HUES6 (cell line): ENCODE results near the gene SREBF2.

ENCODE experiments used
- H3K27ac ChIP-seq: 2 replicates; pipeline ENCODE4 v1.7.0; 2013; ENCODE audit warnings: low read depth, mild to moderate bottlenecking, low read length, inconsistent platforms
- H3K27me3 ChIP-seq: 2 replicates; pipeline ENCODE4 v1.6.1; 2013; ENCODE audit warnings: low read length; ENCODE audit not compliant: control insufficient read depth, insufficient read depth
- H3K36me3 ChIP-seq: 2 replicates; pipeline ENCODE4 v1.6.1; 2013; ENCODE audit warnings: low read length; ENCODE audit not compliant: control insufficient read depth, insufficient read depth
- H3K4me1 ChIP-seq: 2 replicates; pipeline ENCODE4 v1.6.1; 2013; ENCODE audit warnings: low read length; ENCODE audit not compliant: control insufficient read depth, insufficient read depth
- H3K4me3 ChIP-seq: 2 replicates; pipeline ENCODE4 v1.5.1; 2013; ENCODE audit warnings: low read depth, low read length
- H3K9ac ChIP-seq: one replicate; pipeline ENCODE4 v1.6.1; 2013; ENCODE audit warnings: mild to moderate bottlenecking, low read length
- H3K9me3 ChIP-seq: 2 replicates; pipeline ENCODE4 v1.6.1; 2013; ENCODE audit warnings: low read depth, low read length; ENCODE audit not compliant: control insufficient read depth, insufficient read depth

The SREBF2 gene

DNA sequence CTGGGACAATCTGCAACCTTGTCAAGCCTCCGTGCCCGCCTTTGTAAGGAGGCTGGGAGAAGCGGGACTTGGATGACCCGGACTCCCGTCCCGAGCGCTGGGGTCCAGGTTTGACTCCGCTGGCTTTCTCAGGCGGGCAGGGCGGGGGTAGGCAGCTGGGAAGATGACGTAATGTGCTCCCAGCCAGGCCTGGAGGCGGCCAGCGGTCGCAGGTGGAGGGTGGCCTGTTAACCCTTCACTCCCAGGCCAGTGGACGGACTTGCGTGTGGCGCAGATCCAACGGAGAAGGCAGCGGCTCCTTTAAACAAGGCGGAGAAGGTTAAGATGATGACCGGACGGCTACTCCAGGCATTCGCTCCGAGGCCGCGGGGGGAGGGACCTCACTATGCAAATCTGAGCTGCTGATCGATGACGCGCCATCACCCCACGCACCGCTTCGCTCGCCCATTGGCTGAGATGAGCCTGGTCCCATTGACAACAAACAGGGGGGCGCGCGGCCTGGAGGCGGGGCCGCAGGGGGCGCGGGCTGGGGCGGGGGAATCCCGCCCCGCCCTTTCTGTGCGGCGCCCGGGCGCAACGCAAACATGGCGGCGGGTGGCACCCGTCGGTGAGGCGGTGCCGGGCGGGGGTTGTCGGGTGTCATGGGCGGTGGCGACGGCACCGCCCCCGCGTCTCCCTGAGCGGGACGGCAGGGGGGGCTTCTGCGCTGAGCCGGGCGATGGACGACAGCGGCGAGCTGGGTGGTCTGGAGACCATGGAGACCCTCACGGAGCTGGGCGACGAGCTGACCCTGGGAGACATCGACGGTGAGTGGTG lies at the start of gene SREBF2:
Gene SREBF2 (plus strand): TSS at position 553 of the 816 bp plus-strand sequence. CDS start 166 bp downstream, at position 719.
- H3K27me3 ChIP-seq: no peaks in the 10 kb centered on the region
- H3K36me3 ChIP-seq: peaks cover 21% of the 10 kb centered on the region
- H3K4me1 ChIP-seq: peaks cover 19% of the 10 kb centered on the region
- peak within 1 kb of the TSS; percentile 92 for H3K9ac ChIP-seq
- no peaks in the 10 kb centered on the region for H3K9me3 ChIP-seq
- peak within 1 kb of the TSS; percentile 83 for H3K4me3 ChIP-seq
- peak within 1 kb of the TSS; percentile 86 for H3K27ac ChIP-seq

DNA sequence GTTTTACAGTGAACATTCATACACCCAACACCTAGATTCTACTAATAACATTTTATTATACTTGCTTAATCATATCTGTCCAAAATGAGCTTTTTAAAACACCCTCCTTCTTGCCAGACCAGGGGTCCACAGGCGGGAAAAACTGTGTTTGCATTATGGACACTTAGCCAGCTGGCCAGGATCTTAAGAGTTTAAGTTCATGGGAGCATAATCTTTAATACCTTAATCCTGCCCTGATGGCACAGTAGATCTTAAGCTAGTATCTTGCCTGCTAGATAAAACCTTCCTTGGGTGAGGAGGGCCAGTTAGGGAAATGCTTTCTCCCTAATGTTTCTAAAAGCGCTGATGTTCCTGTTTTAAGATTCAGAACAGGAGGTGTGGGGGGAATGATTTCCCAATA lies 45.6 kb upstream of the SREBF2 start:
- Histone ChIP-seq H3K4me1 (no peaks in the 10 kb centered on the region), H3K9me3 (no peaks in the 10 kb centered on the region), H3K27ac (no peak overlapping the region), H3K4me3 (no peak overlapping the region), H3K27me3 (no peaks in the 10 kb centered on the region), H3K36me3 (no peaks in the 10 kb centered on the region), H3K9ac (no peak overlapping the region)

DNA sequence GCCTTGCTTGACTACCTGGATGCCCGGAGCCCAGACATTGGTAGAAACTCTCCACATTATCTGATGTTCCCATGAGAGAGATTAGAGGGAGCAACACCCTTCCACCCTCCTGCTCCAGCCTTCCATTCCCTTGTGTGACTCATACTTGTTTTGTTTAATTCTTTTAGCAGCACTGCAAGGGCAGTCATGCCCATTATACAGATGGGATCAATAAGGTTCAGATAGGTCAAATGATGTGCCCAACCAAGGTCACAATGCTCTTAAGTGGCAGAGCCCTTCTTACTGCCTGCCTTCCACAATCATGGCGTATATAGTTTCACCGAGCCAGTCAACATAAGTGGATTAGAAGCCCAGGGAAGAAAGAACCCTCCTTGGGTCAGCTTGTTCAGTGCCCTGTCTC lies 39.0 kb upstream of the SREBF2 start:
- Histone ChIP-seq H3K4me3 (no peak overlapping the region), H3K27me3 (no peaks in the 10 kb centered on the region; the same call in 1 of the 2 replicates), H3K4me1 (no peaks in the 10 kb centered on the region), H3K9me3 (no peaks in the 10 kb centered on the region), H3K9ac (no peak overlapping the region), H3K36me3 (no peaks in the 10 kb centered on the region), H3K27ac (no peak overlapping the region)

DNA sequence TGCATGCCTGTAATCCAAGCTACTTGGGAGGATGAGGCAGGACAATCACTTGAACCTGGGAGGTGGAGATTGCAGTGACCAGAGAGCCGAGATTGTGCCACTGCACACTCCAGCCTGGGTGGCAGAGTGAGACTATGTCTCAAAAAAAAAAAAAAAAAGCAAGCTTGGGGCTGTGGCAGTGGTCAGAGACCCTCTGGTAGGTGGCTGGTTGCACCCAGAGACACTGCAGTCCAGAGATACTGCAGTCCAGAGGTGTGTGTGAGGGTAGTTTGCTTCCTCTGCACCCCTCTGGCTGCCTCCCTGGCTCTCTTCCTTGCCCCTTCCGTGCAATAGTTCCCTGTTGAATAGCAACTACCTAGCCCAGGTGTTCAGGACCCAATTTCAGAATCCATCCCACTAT lies 34.2 kb upstream of the SREBF2 start:
- Histone ChIP-seq H3K27ac (no peak overlapping the region), H3K4me1 (peaks cover 20% of the 10 kb centered on the region), H3K36me3 (no peaks in the 10 kb centered on the region), H3K9ac (no peak overlapping the region), H3K27me3 (no peaks in the 10 kb centered on the region; the same call in 1 of the 2 replicates), H3K4me3 (no peak overlapping the region), H3K9me3 (no peaks in the 10 kb centered on the region)

DNA sequence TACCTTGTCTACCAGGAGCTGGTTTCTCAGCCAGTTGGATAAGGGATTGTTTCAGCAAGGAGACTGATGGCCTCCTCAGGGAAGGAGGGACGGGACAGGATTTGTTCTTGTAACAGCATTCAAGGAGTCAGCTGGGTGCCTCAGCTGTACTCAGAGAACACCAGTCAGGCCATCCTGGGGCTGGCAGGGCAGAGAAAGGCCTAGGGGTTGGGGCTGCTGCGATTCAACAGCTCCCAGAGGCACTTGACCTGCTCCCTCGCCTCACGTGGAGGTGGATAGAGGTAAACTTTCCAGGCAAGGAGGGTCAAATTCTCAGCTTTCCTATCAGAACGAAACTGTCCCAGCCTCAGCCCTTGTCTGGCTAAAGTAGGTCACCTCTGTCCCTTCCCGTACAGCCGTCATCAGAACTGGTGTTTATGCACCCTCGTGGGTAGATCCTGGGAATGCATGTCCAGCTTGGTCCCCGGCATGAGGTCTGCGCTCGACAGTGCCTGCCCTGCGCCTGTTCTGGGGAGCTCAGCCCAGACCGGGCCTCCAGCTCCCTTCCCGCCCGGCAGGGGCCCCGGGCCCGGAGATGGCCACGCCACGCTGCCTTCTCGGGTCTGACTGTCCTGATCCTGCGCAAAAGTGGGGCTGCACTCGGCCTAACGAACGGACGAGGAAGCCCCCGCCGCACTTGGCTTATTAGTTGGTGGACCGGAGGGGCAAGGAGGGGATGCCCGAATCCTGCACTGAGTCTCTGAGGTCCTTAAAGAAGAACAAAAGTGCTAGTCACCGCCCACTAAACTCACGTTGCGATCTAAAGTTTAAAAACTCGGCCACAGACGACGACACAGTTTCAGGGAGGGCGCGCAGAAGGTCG lies 33.2 kb upstream of the SREBF2 start:
- Histone ChIP-seq H3K27me3 (no peaks in the 10 kb centered on the region), H3K36me3 (no peaks in the 10 kb centered on the region), H3K4me1 (peaks cover 20% of the 10 kb centered on the region), H3K9ac (peak overlapping the region; percentile 86), H3K9me3 (no peaks in the 10 kb centered on the region), H3K4me3 (peak overlapping the region; percentile 78), H3K27ac (peak overlapping the region; percentile 74)

DNA sequence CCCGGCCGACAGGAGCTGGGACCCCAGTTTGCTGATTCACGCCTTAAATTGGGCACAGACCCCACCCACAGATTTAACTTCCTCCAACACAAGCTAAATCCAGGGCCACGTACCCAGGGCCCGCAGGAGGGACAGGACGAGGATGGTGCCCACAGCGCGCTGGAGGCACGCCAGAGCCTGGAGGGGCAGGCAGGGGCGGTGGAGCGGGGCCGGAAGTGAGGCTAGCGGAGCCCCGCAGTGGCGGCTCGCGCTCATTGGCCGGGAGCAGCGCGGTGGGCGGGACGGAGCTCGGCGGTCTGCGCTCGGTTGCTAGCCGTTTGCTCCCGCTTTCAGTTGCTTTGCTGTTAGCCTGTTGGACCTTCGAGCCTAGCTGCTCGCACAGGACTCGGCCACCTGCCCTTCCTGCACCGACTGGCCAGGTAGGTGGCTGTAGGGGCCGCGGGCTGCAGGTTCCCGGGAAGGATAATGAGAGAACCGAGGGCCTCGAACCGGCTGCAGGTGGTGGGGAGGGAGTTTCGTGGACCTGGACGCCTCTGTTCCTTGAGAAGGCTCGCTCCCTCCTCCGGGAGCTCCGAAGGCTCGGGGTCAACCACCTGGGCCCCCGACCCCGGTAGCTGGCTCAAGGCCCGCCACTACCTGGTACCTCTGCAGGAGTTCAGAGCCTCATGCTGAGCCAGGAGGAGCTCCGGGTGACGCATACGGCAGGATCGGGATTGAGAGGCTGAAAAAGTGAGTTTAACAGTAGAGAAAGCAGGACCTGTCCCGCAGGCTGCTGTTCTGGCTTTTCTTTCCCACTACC lies 32.4 kb upstream of the SREBF2 start, which contains the start of gene CCDC134:
Gene CCDC134 (plus strand): TSS at position 332 of the 799 bp plus-strand sequence. CDS start 8,212 bp downstream, outside the sequence.
- Histone ChIP-seq H3K27ac (peak within 1 kb of the TSS; percentile 74), H3K9ac (peak within 1 kb of the TSS; percentile 86), H3K4me3 (peak within 1 kb of the TSS; percentile 78), H3K27me3 (no peaks in the 10 kb centered on the region), H3K9me3 (no peaks in the 10 kb centered on the region), H3K4me1 (peaks cover 20% of the 10 kb centered on the region), H3K36me3 (no peaks in the 10 kb centered on the region)

DNA sequence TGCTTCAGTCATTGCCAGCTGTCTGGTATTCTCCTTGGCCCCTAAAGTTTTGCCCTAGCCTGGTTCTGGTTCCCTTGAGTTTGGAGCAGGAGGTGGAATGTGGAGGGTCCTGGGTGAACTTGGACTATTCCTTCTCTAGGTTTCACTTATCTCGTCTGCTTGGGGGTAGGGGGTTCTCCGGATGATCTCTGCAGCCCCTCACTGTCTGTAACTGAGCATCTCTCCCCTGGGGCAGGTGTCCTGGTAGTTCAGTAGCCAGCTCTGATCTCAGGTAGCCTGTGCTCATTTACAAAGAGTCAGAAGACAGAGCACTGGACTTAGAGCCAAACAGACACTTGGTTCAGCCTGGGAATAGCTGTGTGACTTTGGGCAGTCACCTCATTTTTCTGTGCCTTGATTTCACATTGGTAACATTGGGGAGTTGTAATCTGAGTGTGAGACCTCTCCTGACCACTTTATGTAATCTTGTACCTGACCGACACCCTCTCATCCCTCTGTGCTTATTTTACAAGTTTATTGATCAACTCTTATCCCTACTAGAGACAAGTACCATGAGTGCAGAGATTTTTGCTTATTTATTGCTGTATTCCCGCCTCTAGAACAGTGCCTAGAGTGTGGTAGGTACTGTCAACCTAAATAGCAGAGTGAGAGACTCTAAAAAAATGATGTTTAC lies 31.6 kb upstream of the SREBF2 start:
- Histone ChIP-seq H3K27ac (peak overlapping the region; percentile 74; the same call in 1 of the 2 replicates), H3K9me3 (no peaks in the 10 kb centered on the region), H3K36me3 (no peaks in the 10 kb centered on the region), H3K4me3 (peak overlapping the region; percentile 78), H3K27me3 (no peaks in the 10 kb centered on the region), H3K4me1 (peaks cover 20% of the 10 kb centered on the region), H3K9ac (peak overlapping the region; percentile 86)

DNA sequence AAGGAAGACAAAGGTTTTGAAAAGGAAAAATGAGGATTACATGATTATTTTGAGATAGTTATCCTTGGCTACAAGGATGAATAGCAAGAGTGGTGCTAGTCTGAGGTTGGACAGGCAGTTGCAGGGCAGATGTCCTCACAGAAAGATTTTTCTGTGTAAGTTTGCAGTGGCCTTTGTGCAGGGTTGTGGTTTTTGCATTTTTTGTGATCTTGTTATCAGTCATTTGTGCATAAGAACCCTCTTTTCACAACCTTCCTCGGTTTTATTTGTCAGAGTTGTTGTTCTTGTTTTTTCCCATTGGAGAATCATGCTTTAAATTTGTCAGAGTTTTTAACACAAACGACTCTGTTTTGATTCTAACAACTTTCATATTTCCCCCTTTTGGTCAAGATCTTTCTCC lies 31.0 kb upstream of the SREBF2 start:
- H3K4me1 ChIP-seq: peaks cover 20% of the 10 kb centered on the region

DNA sequence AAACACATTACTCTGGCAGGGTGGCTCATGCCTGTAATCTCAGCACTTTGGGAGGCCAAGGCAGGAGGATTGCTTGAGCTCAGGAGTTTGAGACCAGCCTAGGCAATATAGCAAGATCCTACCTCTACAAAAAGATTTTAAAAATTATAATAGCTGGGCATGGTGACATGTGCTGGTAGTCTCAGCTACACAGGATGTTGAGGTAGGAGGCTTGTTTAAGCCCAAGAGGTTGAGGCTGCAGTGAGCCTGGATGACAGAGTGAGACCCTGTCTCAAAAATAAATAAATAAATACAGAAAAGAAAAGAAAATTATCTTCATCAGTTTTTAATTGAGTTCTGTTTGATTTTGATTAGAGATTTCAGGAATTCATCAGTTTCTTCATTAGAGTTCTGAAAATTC lies 27.3 kb upstream of the SREBF2 start:
- Histone ChIP-seq H3K9me3 (no peaks in the 10 kb centered on the region), H3K9ac (no peak overlapping the region), H3K27ac (no peak overlapping the region), H3K4me3 (no peak overlapping the region), H3K27me3 (no peaks in the 10 kb centered on the region), H3K4me1 (peaks cover 8% of the 10 kb centered on the region), H3K36me3 (peaks cover 13% of the 10 kb centered on the region)

More for the DNA sequence above, 31.0 kb upstream of the SREBF2 start:
- no peak overlapping the region for H3K9ac ChIP-seq
- no peaks in the 10 kb centered on the region for H3K36me3 ChIP-seq
- no peaks in the 10 kb centered on the region for H3K27me3 ChIP-seq
- peak overlapping the region; percentile 78 for H3K4me3 ChIP-seq
- H3K27ac ChIP-seq: no peak overlapping the region
- no peaks in the 10 kb centered on the region for H3K9me3 ChIP-seq

DNA sequence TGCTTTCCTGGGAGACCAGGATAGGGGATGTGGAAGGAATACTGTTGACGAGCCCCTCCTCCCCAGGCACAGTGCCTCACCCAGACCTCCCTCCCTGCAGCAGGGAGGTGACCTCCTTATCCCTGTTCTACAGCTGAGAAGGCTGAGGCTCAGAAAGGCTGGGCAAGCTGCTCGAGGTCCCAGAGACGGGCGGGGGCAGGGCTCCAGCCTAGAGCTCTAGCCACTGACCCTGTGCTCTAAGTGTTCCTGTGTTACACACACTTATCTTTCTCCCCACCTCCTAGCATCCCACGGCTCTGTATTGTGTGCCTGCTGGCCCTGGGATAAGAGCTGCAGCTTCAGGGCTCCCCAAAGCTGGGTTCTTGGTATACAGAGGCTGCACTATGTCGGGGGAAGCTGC lies 24.5 kb upstream of the SREBF2 start:
- Histone ChIP-seq H3K9me3 (no peaks in the 10 kb centered on the region), H3K27ac (no peak overlapping the region), H3K9ac (no peak overlapping the region), H3K4me3 (no peak overlapping the region), H3K27me3 (no peaks in the 10 kb centered on the region), H3K36me3 (peaks cover 30% of the 10 kb centered on the region), H3K4me1 (no peaks in the 10 kb centered on the region)
